ENCODE measurements around the gene MYO1H.
A peak's percentile ranks its signal among the peaks of the same experiment; 100 is the strongest.

The MYO1H gene

DNA sequence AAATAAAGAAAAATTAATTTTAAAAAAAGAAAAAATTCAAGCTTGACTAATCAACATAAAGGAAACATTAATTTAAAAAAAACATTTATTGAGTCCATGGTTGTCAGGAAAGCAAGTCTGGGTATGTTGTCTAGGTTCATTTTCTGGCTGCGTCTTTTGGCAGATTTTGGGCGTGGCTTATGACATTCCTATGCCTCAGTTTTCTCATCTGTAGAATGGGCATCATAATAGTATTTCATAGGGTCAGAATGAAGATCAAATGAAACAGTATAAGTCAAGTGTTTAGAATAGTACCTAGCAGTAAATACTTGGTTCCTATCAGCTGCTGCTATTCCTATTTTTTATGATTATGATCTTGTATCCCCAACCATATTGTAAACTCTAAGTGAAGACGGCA, 40.5 kb downstream of the MYO1H start:
- TF ChIP-seq TAF1 (IDR thresholded peaks at IDR 0.05; ENCODE audit: low read depth) (no peak), TCF12 (IDR thresholded peaks at IDR 0.05; ENCODE audit: low read depth) (no peak), MAX (IDR thresholded peaks at IDR 0.05) (no peak), CREB1 (IDR thresholded peaks at IDR 0.05; ENCODE audit: low read depth) (no peak), TEAD4 (IDR thresholded peaks at IDR 0.05) (no peak), RAD21 (IDR thresholded peaks at IDR 0.05; ENCODE audit: low read depth) (no peak), REST (IDR thresholded peaks at IDR 0.05; ENCODE audit: low read depth) (no peak)
- TF ChIP-seq, protein P1, sequence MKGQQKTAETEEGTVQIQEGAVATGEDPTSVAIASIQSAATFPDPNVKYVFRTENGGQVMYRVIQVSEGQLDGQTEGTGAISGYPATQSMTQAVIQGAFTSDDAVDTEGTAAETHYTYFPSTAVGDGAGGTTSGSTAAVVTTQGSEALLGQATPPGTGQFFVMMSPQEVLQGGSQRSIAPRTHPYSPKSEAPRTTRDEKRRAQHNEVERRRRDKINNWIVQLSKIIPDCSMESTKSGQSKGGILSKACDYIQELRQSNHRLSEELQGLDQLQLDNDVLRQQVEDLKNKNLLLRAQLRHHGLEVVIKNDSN (IDR thresholded peaks at IDR 0.05): no peak

- TF ChIP-seq YY1 (IDR thresholded peaks at IDR 0.05; ENCODE audit: low read depth) (0 out of 2 replicates have a peak, but pooled peaks have one; percentile 27), TEAD4 (IDR thresholded peaks at IDR 0.05) (no peak)
- TF ChIP-seq, protein P1 (IDR thresholded peaks at IDR 0.05): peak; percentile 77
Measured at GRCh38 chr12:109389146-109389545, 41.4 kb downstream of the MYO1H start.

- TF ChIP-seq CREB1 (IDR thresholded peaks at IDR 0.05; ENCODE audit: low read depth) (no peak), RAD21 (IDR thresholded peaks at IDR 0.05; ENCODE audit: low read depth) (peak; percentile 74)
Measured at GRCh38 chr12:109393437-109394345, 46.0 kb downstream of the MYO1H start.

- TF ChIP-seq YY1 (IDR thresholded peaks at IDR 0.05; ENCODE audit: low read depth): no peak
Measured at GRCh38 chr12:109394891-109395290, 47.2 kb downstream of the MYO1H start.

DNA sequence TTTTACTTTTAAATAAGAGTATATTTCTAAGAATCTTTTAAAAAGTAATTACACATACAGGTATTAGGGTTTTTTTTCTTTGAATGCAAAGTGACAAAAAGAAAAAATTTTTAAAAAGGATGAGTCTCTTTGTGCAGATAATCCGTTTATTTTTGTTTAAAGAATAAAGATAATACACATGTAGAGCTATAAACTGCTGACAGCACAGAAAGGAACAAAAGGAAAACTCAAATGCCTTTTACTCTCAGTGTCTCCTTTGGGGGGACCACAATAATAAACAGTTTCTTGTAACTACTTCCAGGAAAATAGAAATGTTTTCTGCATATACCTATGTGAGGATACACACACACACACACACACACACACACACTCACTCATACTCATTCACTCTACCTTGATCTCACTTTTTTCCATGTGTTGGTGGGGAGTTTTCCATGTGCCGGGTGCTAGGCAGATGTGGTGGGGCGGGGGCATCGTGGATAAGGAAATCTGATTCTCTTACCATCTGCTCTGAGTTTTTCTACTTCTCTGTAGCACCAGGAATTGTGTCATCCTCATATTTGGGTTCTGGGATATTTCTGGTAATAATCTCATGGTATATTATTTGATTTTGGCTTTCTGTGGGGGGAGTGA, 71.3 kb downstream of the MYO1H start:
- no peak for TF ChIP-seq YY1 (IDR thresholded peaks at IDR 0.05; ENCODE audit: low read depth)

DNA sequence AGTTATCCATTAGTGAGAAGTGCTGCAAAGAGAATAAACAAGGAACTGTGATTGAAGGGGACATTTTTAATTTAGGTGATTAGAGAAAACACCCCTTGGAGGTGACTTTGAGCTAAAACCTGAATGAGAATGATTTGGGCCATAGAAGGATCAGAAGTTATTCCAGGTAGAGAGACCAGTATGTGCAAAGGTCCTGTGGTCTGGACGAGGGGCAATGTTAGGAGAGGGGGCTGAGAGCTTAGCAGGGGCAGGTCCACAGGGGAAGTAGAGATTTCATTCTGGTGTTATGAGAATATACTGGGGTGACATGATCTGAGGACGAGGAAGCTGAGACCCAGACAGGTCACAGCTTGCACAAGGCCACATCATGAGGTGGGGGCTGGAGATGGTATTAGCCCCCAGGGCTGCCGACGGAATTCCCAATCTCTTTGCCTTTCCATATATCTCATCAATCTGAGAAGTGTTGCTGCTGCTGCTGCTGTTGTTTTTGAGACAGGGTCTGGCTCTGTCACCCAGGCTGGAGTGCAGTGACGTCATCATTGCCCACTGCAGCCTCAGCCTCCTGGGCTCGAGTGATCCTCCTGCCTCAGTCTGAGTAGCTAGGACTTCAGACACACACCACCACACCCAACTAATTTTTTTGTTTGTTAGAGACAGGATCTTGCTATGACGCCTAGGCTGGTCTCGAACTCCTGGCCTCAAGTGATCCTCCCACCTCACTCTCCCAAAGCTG, 73.8 kb downstream of the MYO1H start:
- TF ChIP-seq TEAD4 (IDR thresholded peaks at IDR 0.05) (no peak), EGR1 (IDR thresholded peaks at IDR 0.05) (no peak)

GRCh38 chr12:109422251-109422650, 74.6 kb downstream of the MYO1H start:
- TF ChIP-seq TCF12 (IDR thresholded peaks at IDR 0.05; ENCODE audit: low read depth) (no peak), CEBPB (IDR thresholded peaks at IDR 0.05) (no peak), EP300 (IDR thresholded peaks at IDR 0.05; ENCODE audit: borderline replicate concordance) (no peak), TAF1 (IDR thresholded peaks at IDR 0.05; ENCODE audit: low read depth) (no peak), FOXM1 (IDR thresholded peaks at IDR 0.05; ENCODE audit: borderline replicate concordance, low read depth) (no peak), CREB1 (IDR thresholded peaks at IDR 0.05; ENCODE audit: low read depth) (no peak), RAD21 (IDR thresholded peaks at IDR 0.05; ENCODE audit: low read depth) (no peak), MAX (IDR thresholded peaks at IDR 0.05) (no peak), NFIC (IDR thresholded peaks at IDR 0.05) (no peak), ZBTB7A (IDR thresholded peaks at IDR 0.05; ENCODE audit: low read depth) (no peak), EGR1 (IDR thresholded peaks at IDR 0.05) (no peak), YY1 (IDR thresholded peaks at IDR 0.05; ENCODE audit: low read depth) (no peak), REST (IDR thresholded peaks at IDR 0.05; ENCODE audit: low read depth) (no peak), TEAD4 (IDR thresholded peaks at IDR 0.05) (no peak)
- TF ChIP-seq, protein P1 (IDR thresholded peaks at IDR 0.05): no peak
